ENCODE data around the gene GPR18. TPM values are rescaled to one million over a fixed set of nuclear protein-coding genes. Genes with fewer than 3 reads are reported as not detected.

GPR18 gene
- total and polyA plus RNA-seq, 9 donors: 0.30 to 0.73 TPM; not detected in 7

- TF ChIP-seq CTCF (IDR thresholded peaks at IDR 0.05) (no peak), EP300 (IDR thresholded peaks at IDR 0.05) (no peak), POLR2A (IDR thresholded peaks at IDR 0.05) (no peak)
- no peaks in the 10 kb centered on the region for H3K36me3 ChIP-seq
- no peak for DNase-seq
- no peaks in the 10 kb centered on the region for H3K4me1 ChIP-seq (ENCODE audit: insufficient read depth)
- intact Hi-C loops (cut with DNase I): no loop called here
- H3K27me3 ChIP-seq: no peaks in the 10 kb centered on the region
- no peak overlapping the region for H3K27ac ChIP-seq
- H3K4me3 ChIP-seq: no peak overlapping the region
- WGBS, 3 donors: 77 to 82% (median 79%) methylated on average over 8 of the region's 8 CpGs
- H3K9me3 ChIP-seq: no peaks in the 10 kb centered on the region
Measured at GRCh38 chr13:99208845-99209527, 49.2 kb downstream of the GPR18 start.

GRCh38 chr13:99208185-99208584, 50.0 kb downstream of the GPR18 start:
- Histone ChIP-seq H3K4me1 (ENCODE audit: insufficient read depth) (no peaks in the 10 kb centered on the region), H3K9me3 (no peaks in the 10 kb centered on the region), H3K27ac (no peak overlapping the region), H3K36me3 (no peaks in the 10 kb centered on the region), H3K27me3 (no peaks in the 10 kb centered on the region), H3K4me3 (no peak overlapping the region)
- DNase-seq: no peak
- TF ChIP-seq EP300 (IDR thresholded peaks at IDR 0.05) (no peak), CTCF (IDR thresholded peaks at IDR 0.05) (no peak)
- intact Hi-C loops (cut with DNase I): no loop called here
- WGBS, 3 donors: 89 to 100% (median 95%) methylated on average over 3 of the region's 3 CpGs

- no peaks in the 10 kb centered on the region for H3K36me3 ChIP-seq
- H3K4me1 ChIP-seq (ENCODE audit: insufficient read depth): peaks cover 1% of the 10 kb centered on the region
- H3K4me3 ChIP-seq: no peak overlapping the region
- H3K9me3 ChIP-seq: no peaks in the 10 kb centered on the region
- intact Hi-C loops (cut with DNase I): no loop called here
- TF ChIP-seq POLR2A (IDR thresholded peaks at IDR 0.05) (no peak), CTCF (IDR thresholded peaks at IDR 0.05) (no peak), EP300 (IDR thresholded peaks at IDR 0.05) (no peak)
- H3K27ac ChIP-seq: no peak overlapping the region
- 89 to 93% (median 93%) methylated on average over 7 of the region's 7 CpGs for WGBS, 3 donors
- DNase-seq: no peak
- H3K27me3 ChIP-seq: no peaks in the 10 kb centered on the region
Measured at GRCh38 chr13:99207511-99207910, 50.7 kb downstream of the GPR18 start.

GRCh38 chr13:99206873-99207272, 51.3 kb downstream of the GPR18 start:
- Histone ChIP-seq H3K4me1 (ENCODE audit: insufficient read depth) (peaks cover 1% of the 10 kb centered on the region), H3K27ac (no peak overlapping the region), H3K27me3 (no peaks in the 10 kb centered on the region), H3K9me3 (no peaks in the 10 kb centered on the region), H3K4me3 (no peak overlapping the region), H3K36me3 (no peaks in the 10 kb centered on the region)
- intact Hi-C loops (cut with DNase I): no loop called here
- 94 to 97% (median 95%) methylated on average over 5 of the region's 5 CpGs for WGBS, 3 donors
- TF ChIP-seq POLR2A (IDR thresholded peaks at IDR 0.05) (no peak), CTCF (IDR thresholded peaks at IDR 0.05) (no peak), EP300 (IDR thresholded peaks at IDR 0.05) (no peak)
- DNase-seq: no peak
